ENCODE measurements around the gene YTHDF1.

Gene YTHDF1

DNA sequence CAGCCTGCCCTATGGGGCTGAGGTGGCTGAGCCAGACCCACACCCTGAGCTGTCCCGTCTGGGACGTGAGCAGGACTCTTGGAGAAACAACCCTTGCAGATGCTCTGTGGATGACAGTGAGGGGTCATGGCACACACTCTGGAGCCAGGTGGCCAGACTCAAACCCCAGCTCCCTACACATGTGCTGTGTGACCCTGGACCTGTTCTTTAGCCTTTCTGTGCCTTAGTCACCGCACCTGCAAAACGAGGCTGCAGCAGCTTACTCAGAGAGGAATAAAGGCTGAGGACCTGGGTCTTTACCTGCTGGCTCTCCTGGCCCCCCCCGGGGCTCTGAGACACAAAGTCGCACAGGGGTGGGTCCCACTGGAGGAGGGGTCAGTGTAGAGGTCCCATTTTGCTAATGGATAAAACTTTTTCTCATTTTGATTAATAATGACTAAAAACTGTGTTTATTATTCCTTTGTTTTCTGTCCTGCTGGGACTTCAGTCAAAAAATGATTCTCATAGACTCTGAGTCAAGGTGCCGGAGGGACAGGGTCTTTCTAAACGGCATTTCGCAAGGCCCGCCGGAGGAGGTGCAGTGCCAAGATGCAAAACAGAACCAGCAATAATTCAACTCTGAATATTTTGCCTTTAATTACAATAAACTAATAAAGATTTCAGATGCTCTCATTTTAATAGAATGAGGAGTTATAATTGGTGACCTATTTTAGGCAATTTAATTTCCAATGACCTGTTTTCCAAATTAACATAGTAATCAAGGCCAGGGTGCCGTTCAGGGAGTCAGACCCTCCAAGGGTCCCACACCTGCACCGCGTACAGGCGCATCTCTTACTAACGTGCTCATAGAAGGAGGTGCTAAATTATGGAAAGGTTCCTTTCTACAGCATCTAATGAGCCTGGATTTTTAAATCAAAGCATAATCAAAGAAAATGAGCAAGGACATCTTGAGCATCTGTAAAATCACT is 62.4 kb downstream of the YTHDF1 start:
- DNase-seq, result no peak

DNA sequence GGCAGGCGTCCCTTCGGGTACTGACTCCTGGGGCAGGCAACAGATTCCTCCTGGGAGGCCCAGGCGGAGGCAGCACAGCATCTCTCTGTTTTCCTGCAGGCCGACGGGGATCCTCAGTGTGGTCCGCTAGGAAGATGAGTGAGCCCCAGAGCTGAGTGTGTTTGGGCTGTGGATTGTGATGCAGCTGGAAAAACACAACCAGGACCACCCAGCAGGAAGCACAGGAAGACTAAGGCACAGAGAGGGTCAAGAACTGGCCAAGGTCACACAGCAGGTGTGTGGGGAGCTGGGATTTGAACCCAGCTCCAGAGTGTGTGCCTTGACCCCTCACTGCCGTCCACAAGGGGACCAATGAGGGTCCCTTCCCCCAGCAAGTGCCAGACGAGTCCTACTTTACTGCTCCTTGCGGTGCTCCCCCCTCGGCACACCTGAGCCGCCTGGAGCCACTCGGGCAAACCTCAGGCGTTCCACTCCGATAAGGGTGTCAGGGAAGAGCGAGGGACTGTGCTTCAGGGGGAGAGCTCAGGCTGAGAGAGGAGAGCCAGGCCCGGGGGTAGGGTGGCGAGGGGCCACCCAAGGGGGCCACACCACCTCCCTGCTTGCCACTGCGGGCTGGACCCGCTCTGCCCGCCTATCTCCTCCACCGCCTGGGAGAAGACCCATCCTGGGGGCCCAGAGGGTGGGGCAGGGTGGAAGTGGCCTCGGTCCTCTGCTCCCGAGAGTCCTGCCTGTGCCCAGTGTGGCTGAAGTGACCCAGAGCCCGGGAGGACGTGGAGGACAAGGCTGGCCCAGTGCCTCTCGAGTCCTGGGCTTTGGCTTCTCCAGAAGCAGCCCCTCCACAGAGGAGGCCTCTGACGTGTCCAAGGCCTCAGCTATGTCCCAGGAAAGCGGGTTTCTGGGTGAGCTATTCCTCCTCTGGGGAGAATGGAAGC is 63.3 kb downstream of the YTHDF1 start:
- no peak for DNase-seq

DNA sequence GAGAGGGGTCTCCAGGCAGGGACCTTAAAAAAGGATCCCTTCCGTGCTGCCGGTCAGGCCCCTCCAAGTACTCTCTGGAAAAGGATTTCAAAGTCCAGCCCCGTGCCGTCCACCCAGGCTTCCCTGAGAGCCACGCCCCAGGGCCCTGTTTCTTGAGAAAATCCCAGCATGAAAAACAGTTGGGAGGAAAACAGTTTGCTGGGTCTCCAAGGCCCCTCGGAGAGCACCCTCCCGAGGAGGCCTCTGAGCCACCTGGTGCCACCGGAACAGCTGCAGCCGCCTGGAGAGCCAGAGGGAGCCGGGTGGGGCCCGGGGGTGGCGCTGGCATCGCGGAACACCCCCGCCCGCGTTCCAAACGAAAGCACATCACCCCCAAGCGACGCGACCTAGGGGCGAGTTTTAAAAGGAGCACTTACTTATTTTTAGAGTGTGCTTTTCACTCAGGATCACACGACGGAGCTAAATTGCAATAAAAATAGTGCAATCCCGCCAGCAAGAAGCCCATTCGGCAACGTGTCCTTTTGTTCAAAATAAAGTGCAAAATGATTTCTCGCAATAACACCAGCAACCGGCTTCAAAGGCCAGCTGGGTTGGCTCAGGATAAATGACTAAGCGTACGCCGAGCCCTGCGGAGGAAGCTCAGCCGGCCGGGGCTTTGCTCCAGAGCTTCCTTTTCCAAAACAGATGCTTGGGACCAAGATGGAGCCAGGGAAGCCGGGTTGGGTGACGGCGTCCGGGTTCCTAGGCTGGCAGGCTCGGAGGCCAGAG is 64.2 kb downstream of the YTHDF1 start:
- no peak for DNase-seq

DNA sequence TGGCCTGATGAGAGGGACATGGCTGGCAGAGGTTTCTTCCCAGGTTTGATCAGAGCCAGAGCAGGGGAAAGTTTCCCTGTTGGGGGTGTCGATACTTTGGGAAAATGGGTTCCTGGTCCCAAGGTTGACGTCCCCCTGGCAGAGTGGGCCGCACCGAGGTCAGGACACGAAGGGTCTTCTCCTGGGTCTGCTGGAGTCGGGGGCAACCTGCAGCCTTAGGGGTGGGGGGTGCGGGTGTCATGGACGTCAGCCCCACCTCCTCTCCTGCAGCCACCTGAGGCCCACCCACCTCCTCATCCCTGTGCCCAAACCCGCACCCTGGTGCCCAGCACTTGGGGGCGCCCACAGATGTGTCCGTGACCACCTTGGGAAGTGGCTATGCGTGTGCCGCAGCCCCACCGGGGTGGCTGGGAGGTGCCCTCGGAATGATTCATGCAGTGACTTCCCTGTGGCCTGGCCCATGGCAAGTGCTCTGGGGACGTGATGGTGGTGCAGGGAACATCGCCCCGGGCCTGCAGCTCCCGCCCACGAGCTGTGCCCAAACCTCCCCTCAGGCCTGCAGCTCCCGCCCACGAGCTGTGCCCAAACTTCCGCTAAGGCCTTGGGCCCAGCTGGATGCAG is 64.9 kb downstream of the YTHDF1 start:
- no peak for DNase-seq

DNA sequence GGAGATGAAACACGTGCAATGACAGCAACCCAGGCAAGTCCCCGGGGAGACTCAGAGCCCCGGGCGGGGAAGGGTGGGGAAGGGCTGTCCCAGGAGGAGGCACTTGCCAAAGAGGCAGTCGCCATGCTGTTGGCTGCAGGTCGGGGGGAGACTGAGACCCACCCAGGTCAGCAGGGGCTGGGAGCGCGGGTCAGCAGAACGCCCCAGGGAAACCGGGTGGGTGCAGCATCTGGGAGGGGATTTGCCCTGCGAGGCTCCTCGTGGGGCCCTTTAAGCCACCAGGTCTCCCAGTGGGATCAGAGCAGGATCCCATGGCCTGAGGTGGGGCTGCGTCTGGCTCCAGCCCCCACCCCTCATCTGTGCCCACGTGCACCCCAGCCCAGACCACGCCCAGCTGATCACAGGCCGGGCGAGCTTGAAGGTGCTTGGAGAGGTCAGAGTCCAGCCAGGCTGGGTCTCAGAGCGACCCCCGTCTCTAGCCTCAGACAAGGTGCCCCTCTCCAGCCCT is 65.5 kb downstream of the YTHDF1 start:
- no peak for DNase-seq

DNA sequence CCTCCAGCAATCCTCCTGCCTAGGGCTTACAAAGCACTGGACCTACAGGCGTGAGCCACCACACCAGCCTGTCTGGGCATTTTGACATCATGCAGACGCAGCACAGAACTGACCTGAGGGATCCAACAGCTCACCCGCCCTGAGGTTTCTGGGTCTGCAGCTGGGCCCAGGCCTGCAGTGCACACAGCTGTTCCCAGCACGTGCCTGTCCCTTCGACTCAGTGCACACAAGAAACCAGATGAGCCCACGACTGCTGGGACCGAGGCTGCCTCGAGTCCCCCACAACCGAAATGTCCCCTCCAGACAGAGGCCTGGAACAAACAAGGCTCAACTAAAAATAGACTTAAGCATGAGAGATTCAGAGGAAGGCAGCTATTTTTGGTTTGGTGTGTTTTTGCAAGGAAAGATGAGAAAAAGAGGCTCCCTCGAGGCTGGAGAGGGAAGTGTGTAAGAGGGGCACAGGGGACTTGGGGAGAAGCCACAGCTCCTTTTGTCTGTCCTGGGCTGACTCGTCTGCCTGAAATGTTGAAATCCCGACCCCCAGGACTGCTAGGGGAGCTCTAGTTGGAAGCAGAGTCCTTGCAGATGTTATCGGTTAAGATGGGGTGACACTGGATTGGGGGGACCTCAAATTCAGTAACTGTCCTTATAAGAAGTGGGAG is 66.3 kb downstream of the YTHDF1 start:
- DNase-seq, result no peak

DNA sequence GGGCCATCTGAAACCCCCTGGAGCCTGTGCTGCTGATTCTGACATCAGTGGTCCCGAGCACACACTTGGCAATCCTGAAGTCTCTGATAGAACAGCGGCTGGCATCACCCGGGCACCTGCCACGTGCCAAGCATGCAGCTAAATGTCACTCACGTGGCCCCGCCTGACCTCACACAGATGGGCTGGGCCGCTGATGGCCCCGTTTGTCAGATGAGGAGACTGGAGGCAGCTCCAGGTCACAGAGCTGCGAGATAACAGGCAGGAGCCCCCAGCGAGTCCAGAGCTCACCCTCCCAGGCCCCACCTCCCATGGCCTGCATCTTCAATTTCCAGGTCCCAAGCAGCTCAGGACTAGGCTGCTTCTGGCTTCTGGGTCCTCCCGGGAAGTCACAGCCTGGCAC is 67.2 kb downstream of the YTHDF1 start:
- DNase-seq, result no peak

DNA sequence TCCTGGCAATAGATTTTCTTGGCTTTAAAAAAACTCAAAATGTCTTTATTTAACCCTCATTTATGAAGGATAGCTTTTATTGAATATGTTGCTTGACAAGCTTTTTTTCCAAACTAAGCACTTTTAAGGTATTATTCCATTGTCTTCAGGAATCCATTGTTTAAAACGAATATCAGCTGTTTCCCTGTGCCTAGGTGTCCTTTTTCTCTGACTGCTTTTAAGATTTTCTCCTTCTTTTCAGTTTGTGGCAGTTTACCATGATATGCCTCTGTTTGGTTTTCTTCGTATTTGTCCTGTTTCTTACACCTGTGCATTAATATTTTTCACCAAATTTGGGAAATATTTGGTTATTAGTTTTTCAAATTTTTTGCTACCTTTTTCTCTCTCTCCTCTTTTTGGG is 68.4 kb downstream of the YTHDF1 start:
- no peak for DNase-seq

Measured in retina (tissue), 1 donor.